Ascending aorta (tissue), 2 donors: ENCODE measurements around the gene MAP7D1. TPM values are rescaled to one million over a fixed set of nuclear protein-coding genes. Genes with fewer than 3 reads are reported as not detected.

ENCODE experiments used
- DNase-seq, 2 donors: peaks; one replicate each; pipeline ENCODE4 v3.0.0-alpha.2; 2019; ENCODE audit warnings: low spot score in 2 of 2
- H3K27ac ChIP-seq, 2 donors: fragments of 200-600 bp; sonication (generic); one replicate each; pipeline ENCODE4 v1.5.1; 2016 to 2017; ENCODE audit warnings: mild to moderate bottlenecking in 1 of 2
- H3K27me3 ChIP-seq: fragments of 200-600 bp; sonication (generic); one replicate; pipeline ENCODE4 v1.5.1; 2017
- H3K36me3 ChIP-seq, 2 donors: fragments of 200-600 bp; sonication (generic); one replicate each; pipeline ENCODE4 v1.5.1; 2016
- H3K4me1 ChIP-seq, 2 donors: fragments of 200-600 bp; sonication (generic); one replicate each; pipeline ENCODE4 v1.5.1; 2016 to 2017; ENCODE audit warnings: mild to moderate bottlenecking in 1 of 2
- H3K4me3 ChIP-seq, 2 donors: fragments of 200-600 bp; sonication (generic); one replicate each; pipeline ENCODE4 v1.5.1; 2016 to 2017; ENCODE audit warnings: mild to moderate bottlenecking in 1 of 2
- H3K9me3 ChIP-seq, 2 donors: fragments of 200-600 bp; sonication (generic); one replicate each; pipeline ENCODE4 v1.5.1; 2016
- intact Hi-C: fragments of 100-400 bp; cut with DNase I; formaldehyde crosslinking; loops from one replicate; pipeline ENCODE4 v1.15.1; 2023
- total RNA-seq: library from RNA; depleted of rRNA; stranded (reverse); fragments of >200 nt; gene quantifications from one replicate; pipeline ENCODE4 v1.1.0, GENCODE V29; 2016
- TF ChIP-seq, protein P1 (sequence below), 3 experiments: fragments of 200-600 bp in 2 of 3; fragments of 450-650 bp in 1 of 3; sonication (generic) in 2 of 3; IDR thresholded peaks; one replicate each; pipeline ENCODE4 v1.5.1; 2016 to 2019; ENCODE audit warnings: antibody characterized with exemption in 3 of 3, mild to moderate bottlenecking in 1 of 3, moderate library complexity in 1 of 3

MAP7D1 gene
- total RNA-seq, 1 donor from 2014 or later, result 209 TPM

DNA sequence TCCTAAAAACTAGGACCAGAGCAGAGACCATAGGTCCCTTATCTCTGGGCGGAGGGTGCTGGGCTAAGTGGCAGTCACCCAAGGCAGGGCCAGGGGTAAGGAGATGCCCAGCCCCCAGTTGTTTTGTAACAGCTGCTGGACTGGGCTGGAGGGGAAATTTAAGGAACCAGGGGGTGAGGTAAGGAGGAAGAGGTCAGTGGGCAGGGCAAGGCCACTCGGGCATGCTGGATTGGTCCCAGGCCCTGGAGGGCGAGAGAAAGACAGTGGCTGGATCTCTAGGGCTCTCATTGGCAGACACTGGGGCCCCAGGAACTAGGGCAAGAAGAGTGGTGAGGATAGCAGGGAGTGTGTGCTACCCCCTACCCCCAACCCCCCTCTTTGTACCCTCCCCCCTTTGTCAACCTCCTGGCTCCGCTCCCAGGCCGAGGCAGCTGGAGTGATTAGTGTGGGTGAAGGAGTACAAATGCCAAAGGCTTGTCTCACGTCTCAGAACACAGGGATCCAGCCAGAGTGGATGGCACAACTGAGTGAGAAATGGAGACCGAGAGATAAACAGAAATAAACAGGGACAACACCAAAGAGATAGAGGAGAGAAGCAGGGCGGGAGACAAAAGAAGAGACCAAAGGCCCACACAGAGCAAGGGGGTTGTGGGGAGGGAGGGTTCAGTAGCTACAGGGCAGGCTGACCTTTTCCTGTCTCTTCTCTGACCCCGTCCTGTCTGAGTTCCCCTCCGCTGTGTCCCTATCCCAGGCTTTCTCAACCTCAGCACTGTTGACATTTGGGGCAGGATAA is 47.8 kb downstream of the MAP7D1 start:
- TF ChIP-seq, protein P1, sequence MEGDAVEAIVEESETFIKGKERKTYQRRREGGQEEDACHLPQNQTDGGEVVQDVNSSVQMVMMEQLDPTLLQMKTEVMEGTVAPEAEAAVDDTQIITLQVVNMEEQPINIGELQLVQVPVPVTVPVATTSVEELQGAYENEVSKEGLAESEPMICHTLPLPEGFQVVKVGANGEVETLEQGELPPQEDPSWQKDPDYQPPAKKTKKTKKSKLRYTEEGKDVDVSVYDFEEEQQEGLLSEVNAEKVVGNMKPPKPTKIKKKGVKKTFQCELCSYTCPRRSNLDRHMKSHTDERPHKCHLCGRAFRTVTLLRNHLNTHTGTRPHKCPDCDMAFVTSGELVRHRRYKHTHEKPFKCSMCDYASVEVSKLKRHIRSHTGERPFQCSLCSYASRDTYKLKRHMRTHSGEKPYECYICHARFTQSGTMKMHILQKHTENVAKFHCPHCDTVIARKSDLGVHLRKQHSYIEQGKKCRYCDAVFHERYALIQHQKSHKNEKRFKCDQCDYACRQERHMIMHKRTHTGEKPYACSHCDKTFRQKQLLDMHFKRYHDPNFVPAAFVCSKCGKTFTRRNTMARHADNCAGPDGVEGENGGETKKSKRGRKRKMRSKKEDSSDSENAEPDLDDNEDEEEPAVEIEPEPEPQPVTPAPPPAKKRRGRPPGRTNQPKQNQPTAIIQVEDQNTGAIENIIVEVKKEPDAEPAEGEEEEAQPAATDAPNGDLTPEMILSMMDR (IDR thresholded peaks at IDR 0.05), result no peak
- Histone ChIP-seq H3K27ac (peak overlapping the region; percentile 87 to 93), H3K27me3 (no peaks in the 10 kb centered on the region), H3K36me3 (no peaks in the 10 kb centered on the region), H3K4me1 (peaks cover 11 to 34% of the 10 kb centered on the region in 2 donors), H3K9me3 (no peaks in the 10 kb centered on the region), H3K4me3 (peak overlapping the region in 1 of 2 donors; percentile 16)
- peak; percentile 36 to 78 for DNase-seq
- intact Hi-C loops, result no loop called here

DNA sequence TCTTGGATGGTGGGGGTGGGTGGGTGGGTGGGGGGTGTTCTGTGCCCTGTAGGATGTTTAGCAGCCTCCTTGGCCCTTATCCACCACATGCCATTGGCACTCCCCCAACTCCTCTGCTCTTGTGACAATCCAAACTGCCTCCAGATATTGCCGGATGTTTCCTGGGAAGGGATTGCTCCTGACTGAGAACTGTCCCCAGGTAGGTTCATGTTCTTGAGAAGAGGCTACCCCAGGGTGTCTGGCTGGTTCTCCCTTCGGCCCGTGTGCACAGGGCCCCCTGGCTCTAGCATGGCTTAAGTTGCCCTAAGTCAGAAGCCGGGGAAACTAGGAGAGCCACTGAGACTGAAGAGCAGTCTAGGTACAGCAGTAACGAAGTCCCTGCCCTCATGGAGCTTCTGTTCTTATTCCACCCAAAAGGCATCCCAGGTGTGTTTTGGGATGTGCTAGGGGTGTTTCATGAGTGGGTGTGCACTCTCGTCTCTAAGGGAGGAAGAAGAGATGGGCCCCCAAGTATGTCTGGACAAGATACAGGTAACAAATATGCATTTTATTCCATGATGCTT is 48.5 kb downstream of the MAP7D1 start:
- DNase-seq, result peak in 1 of 2 donors; percentile 73
- Histone ChIP-seq H3K36me3 (no peaks in the 10 kb centered on the region), H3K27ac (peak overlapping the region; percentile 87 to 93), H3K9me3 (no peaks in the 10 kb centered on the region), H3K27me3 (no peaks in the 10 kb centered on the region), H3K4me3 (peak overlapping the region in 1 of 2 donors; percentile 16), H3K4me1 (peaks cover 11 to 34% of the 10 kb centered on the region in 2 donors)
- intact Hi-C loops, result no loop called here
- TF ChIP-seq, protein P1 (IDR thresholded peaks at IDR 0.05), result no peak

DNA sequence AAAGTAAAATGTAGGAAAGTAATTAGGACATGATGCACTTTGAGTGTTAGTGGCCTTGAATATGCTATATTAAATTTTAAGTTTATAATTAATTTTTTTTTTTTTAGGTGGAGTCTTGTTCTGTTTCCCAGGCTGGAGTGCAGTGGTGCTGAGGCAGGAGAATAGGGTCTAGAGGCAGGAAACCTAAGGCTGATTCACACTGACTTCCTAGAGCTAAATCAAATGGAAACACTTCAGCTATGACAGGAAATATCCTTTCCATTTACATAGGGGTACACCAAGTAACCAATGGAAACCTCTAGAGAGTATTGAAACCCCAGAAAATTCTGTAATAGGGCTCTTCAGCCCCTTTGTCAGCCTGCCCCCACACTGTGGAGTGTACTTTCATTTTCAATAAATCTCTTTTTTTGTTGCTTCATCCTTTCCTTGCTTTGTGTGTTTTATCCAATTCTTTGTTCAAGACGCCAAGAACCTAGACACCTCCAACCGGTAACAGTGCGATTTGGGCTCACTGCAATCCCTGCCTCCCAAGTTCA is 50.4 kb downstream of the MAP7D1 start:
- no peak for DNase-seq
- no peaks in the 10 kb centered on the region for H3K9me3 ChIP-seq
- H3K27ac ChIP-seq, result peak overlapping the region; percentile 8 to 65
- no peaks in the 10 kb centered on the region for H3K27me3 ChIP-seq
- TF ChIP-seq, protein P1 (IDR thresholded peaks at IDR 0.05), result no peak
- peaks cover 11 to 34% of the 10 kb centered on the region in 2 donors for H3K4me1 ChIP-seq
- H3K36me3 ChIP-seq, result no peaks in the 10 kb centered on the region
- intact Hi-C loops, result no loop called here
- H3K4me3 ChIP-seq, result no peak overlapping the region

DNA sequence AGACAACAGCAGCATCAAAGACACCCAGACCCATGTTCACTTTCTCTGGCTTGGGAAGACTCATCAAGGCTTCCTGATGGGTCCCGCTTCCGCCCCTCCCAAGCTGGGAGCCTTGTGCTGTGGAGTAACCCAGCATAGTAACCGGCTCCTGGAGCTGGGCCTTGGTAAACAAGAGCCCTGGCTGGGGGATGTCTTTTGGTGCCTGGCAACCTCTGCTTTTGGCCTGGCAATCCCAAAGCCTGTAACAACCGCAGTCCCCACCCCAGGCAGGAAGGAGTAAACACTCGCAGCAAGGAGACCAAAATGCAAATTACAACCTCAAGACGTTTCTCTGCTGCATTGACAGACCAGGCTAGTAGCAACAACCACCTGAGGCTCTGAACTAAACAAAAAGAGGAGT is 51.4 kb downstream of the MAP7D1 start:
- peak overlapping the region; percentile 8 to 65 for H3K27ac ChIP-seq

DNA sequence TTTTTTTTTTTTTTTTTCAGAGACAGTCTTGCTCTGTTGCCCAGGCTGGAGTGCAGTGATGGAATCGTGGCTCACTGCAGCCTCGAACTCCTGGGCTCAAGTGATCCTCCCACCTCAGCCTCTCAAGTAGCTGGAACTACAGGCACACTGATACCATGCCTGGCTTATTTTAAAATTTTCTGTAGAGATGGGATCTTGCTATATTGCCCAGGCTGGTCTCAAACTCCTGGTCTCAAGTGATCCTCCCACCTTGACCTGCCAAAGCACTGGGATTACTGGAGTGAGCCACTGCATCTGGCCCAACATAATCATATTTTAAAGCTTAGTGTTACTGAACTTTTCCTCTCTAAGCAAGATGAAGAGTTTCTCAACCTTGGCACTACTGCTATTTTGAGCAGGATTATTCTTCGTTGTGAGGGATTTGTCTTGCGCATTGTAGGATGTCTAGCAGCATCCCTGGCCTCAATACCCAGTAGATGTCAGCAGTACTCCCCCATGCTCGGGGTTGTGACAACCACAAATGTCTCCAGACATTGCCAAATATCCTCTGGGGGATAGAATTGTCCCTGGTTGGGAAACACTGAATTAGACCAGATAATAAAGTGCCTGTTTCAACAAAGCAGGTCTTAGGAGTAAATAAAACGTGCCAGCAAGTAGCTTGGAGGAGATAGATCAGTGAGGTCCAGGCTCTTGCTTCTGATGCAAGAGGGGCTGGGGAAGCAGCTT is 53.2 kb downstream of the MAP7D1 start:
- H3K27me3 ChIP-seq, result no peaks in the 10 kb centered on the region
- H3K9me3 ChIP-seq, result no peaks in the 10 kb centered on the region
- H3K36me3 ChIP-seq, result no peaks in the 10 kb centered on the region
- H3K4me3 ChIP-seq, result no peak overlapping the region
- TF ChIP-seq, protein P1 (IDR thresholded peaks at IDR 0.05), result no peak
- H3K4me1 ChIP-seq, result peaks cover 8 to 22% of the 10 kb centered on the region in 2 donors
- DNase-seq, result no peak
- no peak overlapping the region for H3K27ac ChIP-seq
- intact Hi-C loops, result no loop called here

More for the DNA sequence above, 51.4 kb downstream of the MAP7D1 start:
- intact Hi-C loops, result loop anchor here (1.0 kb wide), 1 partner anchor 17 kb away; the partner anchor contains the start of gene THRAP3
- TF ChIP-seq, protein P1 (IDR thresholded peaks at IDR 0.05), result no peak
- Histone ChIP-seq H3K4me3 (peak overlapping the region in 1 of 2 donors; percentile 50), H3K4me1 (peaks cover 11 to 34% of the 10 kb centered on the region in 2 donors), H3K9me3 (no peaks in the 10 kb centered on the region), H3K36me3 (no peaks in the 10 kb centered on the region), H3K27me3 (no peaks in the 10 kb centered on the region)
- DNase-seq, result peak; percentile 21 to 91
